Left kidney (tissue), 1 donor: Measurements from ENCODE around the gene SNX3. TPM values are rescaled to one million over a fixed set of nuclear protein-coding genes. Genes with fewer than 3 reads are reported as not detected.

ENCODE experiments used
- polyA plus RNA-seq: library from polyadenylated mRNA; unstranded; fragments of 120-200 nt; gene quantifications from one replicate; pipeline ENCODE4 v1.2.1, GENCODE V29; 2013; ENCODE audit not compliant: insufficient read length

SNX3 gene
- polyA plus RNA-seq, 1 donor: 203 TPM

Other genes with a start within 250 kb of the SNX3 start
- 32.9 TPM for gene OSTM1, start 186.3 kb downstream of the SNX3 start, polyA plus RNA-seq
- gene NR2E1, start 95.0 kb downstream of the SNX3 start, polyA plus RNA-seq: not detected
- 8.9 TPM for gene AFG1L, start 34.0 kb upstream of the SNX3 start, polyA plus RNA-seq